ENCODE data around the gene ATP13A5.

The ATP13A5 gene

DNA sequence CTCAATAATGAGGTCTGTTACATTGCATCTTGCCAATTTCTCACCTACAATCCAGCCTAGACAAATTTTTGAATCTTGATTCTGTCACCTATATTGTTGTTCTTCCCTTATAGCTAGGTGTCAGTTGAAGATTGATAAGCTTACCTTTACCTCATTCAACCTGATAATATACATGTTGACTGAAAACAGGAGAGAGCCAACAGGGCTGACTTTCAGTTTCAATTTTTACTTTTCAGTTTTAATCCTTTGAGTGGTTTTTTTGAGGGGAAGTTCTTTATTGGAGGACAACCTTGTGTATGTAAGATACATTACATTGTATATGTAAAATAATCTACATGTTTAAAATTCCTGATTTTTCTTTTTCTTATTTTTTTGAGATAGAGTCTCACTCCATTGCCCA, 5.8 kb downstream of the ATP13A5 start:
- no peak overlapping the region for H3K4me3 ChIP-seq (ENCODE audit: low read length)
- no peak for DNase-seq (ENCODE audit: low read depth)
- no peak for TF ChIP-seq CTCF (conservative IDR thresholded peaks at IDR 0.05; ENCODE audit: low read depth, low read length)

- no peak for DNase-seq (ENCODE audit: low read depth)
- no peak for TF ChIP-seq CTCF (conservative IDR thresholded peaks at IDR 0.05; ENCODE audit: low read depth, low read length)
- no peak overlapping the region for H3K4me3 ChIP-seq (ENCODE audit: low read length)
Observed at GRCh38 chr3:193367868-193368267, 10.7 kb downstream of the ATP13A5 start.

DNA sequence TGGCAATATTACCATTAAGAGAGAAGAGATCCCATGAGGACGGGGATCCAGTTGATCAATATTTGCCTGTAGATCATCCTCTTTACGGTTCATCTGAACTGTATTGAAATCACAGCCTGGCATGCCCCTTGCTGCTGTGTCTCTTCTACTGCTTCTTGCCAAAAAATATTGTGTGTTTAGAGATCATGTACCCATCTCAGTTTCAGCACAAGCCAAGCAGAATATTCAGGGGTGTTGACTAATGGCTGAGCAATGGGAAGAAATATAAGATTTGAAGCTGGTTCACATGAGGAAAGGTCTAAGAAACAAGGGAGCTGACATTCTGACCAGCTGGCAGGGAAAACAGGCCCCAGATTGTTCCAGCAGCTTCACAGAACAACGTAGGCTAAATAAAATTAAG, 21.3 kb downstream of the ATP13A5 start:
- no peak for TF ChIP-seq CTCF (conservative IDR thresholded peaks at IDR 0.05; ENCODE audit: low read depth, low read length)
- no peak for DNase-seq (ENCODE audit: low read depth)
- no peak overlapping the region for H3K4me3 ChIP-seq (ENCODE audit: low read length)

- no peak for TF ChIP-seq CTCF (conservative IDR thresholded peaks at IDR 0.05; ENCODE audit: low read depth, low read length)
Observed at GRCh38 chr3:193354423-193354822, 24.1 kb downstream of the ATP13A5 start.

GRCh38 chr3:193350744-193351143, 27.8 kb downstream of the ATP13A5 start:
- no peak overlapping the region for H3K4me3 ChIP-seq (ENCODE audit: low read length)
- no peak for DNase-seq (ENCODE audit: low read depth)
- TF ChIP-seq CTCF (conservative IDR thresholded peaks at IDR 0.05; ENCODE audit: low read depth, low read length) = no peak

More at GRCh38 chr3:193354423-193354822, 24.1 kb downstream of the ATP13A5 start:
- H3K4me3 ChIP-seq (ENCODE audit: low read length) = no peak overlapping the region
- no peak for DNase-seq (ENCODE audit: low read depth)

DNA sequence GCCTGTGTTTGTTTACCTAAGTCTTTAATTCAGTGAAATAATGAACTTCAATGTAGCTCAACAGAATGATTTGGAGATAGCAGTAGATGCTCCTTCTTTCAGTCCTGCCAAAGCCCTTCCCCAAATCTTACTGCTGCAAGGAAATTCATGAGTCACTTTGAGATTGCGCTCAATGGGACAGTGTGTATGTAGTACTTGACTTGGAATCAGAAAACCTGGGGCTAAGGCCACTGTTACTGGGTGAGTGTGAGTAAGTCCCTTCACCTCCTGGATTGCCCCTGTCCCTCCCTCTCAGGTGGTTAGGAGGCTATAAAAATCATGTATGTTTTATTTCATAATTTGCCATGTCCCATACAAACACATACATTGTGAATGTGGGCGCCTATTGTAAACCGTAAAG, 29.9 kb downstream of the ATP13A5 start:
- H3K4me3 ChIP-seq (ENCODE audit: low read length) = no peak overlapping the region
- TF ChIP-seq CTCF (conservative IDR thresholded peaks at IDR 0.05; ENCODE audit: low read depth, low read length) = no peak
- DNase-seq (ENCODE audit: low read depth) = no peak

GRCh38 chr3:193347521-193348501, 30.7 kb downstream of the ATP13A5 start:
- no peak overlapping the region for H3K4me3 ChIP-seq (ENCODE audit: low read length)
- peak; percentile 71 for DNase-seq (ENCODE audit: low read depth)
- no peak for TF ChIP-seq CTCF (conservative IDR thresholded peaks at IDR 0.05; ENCODE audit: low read depth, low read length)

All from retinal pigment epithelial cell (primary cell).